Thoracic aorta endothelial cell (primary cell): Measurements from ENCODE around the gene NEDD4L. TPM values are rescaled to one million over a fixed set of nuclear protein-coding genes. Genes with fewer than 3 reads are reported as not detected.

Experiments
- small RNA-seq: library from RNA; depleted of rRNA; stranded (forward); fragments of <200 nt; gene quantifications from one replicate; pipeline ENCODE3, GENCODE V24; 2012
- total RNA-seq: library from RNA; depleted of rRNA; stranded (reverse); fragments of >200 nt; gene quantifications from 2 replicates; pipeline ENCODE4 v1.2.3, GENCODE V29; 2012

Gene NEDD4L
- total RNA-seq = 13.7 and 24.4 TPM in 2 replicates

DNA sequence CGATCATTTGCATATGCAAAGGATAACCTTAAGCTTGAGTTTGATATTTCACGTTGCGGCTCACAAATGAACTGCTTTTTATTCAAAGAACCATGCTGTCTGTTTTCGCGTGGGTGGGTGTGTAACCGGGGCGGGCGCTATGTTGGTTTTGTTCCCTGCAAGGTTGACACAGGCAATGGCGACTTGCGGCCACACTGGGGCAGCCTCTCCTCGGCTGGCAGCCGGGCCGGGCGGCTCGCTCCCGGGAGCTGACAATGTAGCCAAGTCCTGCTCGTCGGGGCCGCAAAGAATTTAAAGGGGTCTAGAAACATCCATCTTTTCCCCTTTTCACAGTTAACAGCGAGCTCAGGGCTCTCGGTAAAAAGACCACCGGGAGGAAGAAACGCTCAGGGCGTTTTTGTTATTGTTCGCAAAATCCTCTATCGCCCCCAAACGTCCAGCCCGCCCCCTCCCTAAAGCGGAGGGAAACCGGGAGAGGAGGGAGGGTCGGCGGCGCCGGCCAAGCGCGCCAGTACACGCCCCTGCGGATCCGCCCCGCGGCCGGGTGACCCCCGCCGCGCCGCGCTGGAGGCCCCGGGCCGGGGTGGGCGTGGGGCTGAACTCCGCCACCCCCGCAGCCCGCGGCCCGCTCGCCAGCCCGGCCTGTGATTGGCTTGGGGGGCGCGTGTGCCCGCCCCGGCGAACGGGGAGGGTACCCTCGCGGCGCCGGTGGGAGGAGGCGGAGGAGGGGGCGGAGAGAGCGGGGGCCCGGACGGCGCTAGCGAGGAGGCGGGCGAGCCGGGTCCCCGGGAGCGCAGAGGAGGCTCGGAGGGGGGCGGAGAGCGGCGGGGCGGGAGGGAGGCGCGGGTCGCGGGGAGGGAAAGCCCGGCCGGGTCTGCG is at the start of gene NEDD4L:
Gene NEDD4L (plus strand): TSS at position 736 of the 879 bp plus-strand sequence. CDS start 435 bp downstream, outside the sequence.

Small RNAs within 50 kb of the gene (small RNA-seq; reads per million reads assigned to genes)
- gene HMGN1P30 = not detected
- not detected for gene MIR3591

Other genes starting within 250 kb of the NEDD4L start
- 85.6 and 95.1 TPM in 2 replicates for gene ATP8B1, start 240.9 kb upstream of the NEDD4L start, total RNA-seq